ENCODE data around the gene GMPR. TPM values are rescaled to one million over a fixed set of nuclear protein-coding genes. Genes with fewer than 3 reads are reported as not detected.
A peak's percentile ranks its signal among the peaks of the same experiment; 100 is the strongest.

The GMPR gene
- total RNA-seq, 1 experiment from 2014 or later, result 24.0 TPM

- H3K27me3 ChIP-seq (ENCODE audit: insufficient read depth, low read length), result no peaks in the 10 kb centered on the region
- no peaks in the 10 kb centered on the region for H3K9me2 ChIP-seq (ENCODE audit: insufficient read depth)
- peak overlapping the region; percentile 62 for H3K9ac ChIP-seq (ENCODE audit: low read length)
- H3K79me2 ChIP-seq (ENCODE audit: insufficient read depth, low read length), result peaks cover 7% of the 10 kb centered on the region; the same call in 1 of the 2 replicates
- H2AFZ ChIP-seq (ENCODE audit: low read depth, low read length, poor library complexity, severe bottlenecking), result peak overlapping the region; percentile 86
- H3K4me3 ChIP-seq (replicated peaks in 1 of 2; ENCODE audit: low read depth in 1 of 2, low read length in 2 of 2), result peak overlapping the region; percentile 74 to 90
- H3K9me3 ChIP-seq (ENCODE audit: control insufficient read depth in 1 of 2, insufficient read depth in 1 of 2, low read depth in 1 of 2, low read length in 2 of 2), result no peaks in the 10 kb centered on the region
- no peak for DNase-seq (ENCODE audit: low read depth, low spot score)
- ChIA-PET POLR2A (no interaction called here), CTCF (interaction anchor here (1.3 to 2.5 kb wide), 5 partner anchors 17 to 847 kb away, joined by 3 to 9 read pairs (median 5); no protein-coding TSS in a partner anchor), RAD21 (ENCODE audit: low non-redundant PET in 1 of 2, low total read pairs in 2 of 2, uncharacterized antibody in 2 of 2, unreplicated experiment in 2 of 2) (interaction anchor here (0.6 to 1.2 kb wide), 3 partner anchors 39 to 1114 kb away, joined by 3 to 4 read pairs (median 3); no protein-coding TSS in a partner anchor)
- intact Hi-C loops (cut with micrococcal nuclease), result loop anchor here (1.0 kb wide), 1 partner anchor 38 kb away; no protein-coding TSS in a partner anchor
- H4K20me1 ChIP-seq (ENCODE audit: insufficient read depth), result no peaks in the 10 kb centered on the region
- peak overlapping the region; percentile 57 for H3K27ac ChIP-seq (ENCODE audit: low read depth, low read length)
- peak overlapping the region; percentile 92 for H3K4me2 ChIP-seq (ENCODE audit: low read length)
- H3K36me3 ChIP-seq (ENCODE audit: control insufficient read depth in 1 of 2, insufficient read depth in 2 of 2, low read length in 2 of 2), result no peaks in the 10 kb centered on the region
- TF ChIP-seq FOSL1 (IDR thresholded peaks at IDR 0.05; ENCODE audit: low read depth), result no peak
- TF ChIP-seq POLR2AphosphoS5 (IDR thresholded peaks at IDR 0.05; ENCODE audit: low read depth, low read length), result peak; percentile 69
- peak; percentile 45 to 66 (median 55); a peak in 5 of 6 replicates for TF ChIP-seq CTCF (IDR thresholded peaks at IDR 0.05 in 2 of 3, conservative IDR thresholded peaks at IDR 0.05 in 1 of 3; ENCODE audit: borderline replicate concordance in 1 of 3, insufficient read depth in 1 of 3, low read depth in 2 of 3, low read length in 2 of 3)
- peak; percentile 59 for TF ChIP-seq RAD21 (IDR thresholded peaks at IDR 0.05; ENCODE audit: low read depth)
- peaks cover 10 to 15% of the 10 kb centered on the region in 2 experiments for H3K4me1 ChIP-seq (ENCODE audit: control insufficient read depth in 1 of 2, insufficient read depth in 2 of 2, low read length in 2 of 2)
- ATAC-seq, result peak; percentile 42
- BruUV-seq (replicated peaks), result TSS peak; percentile 65
Measured at GRCh38 chr6:16238963-16239797, 793 bp downstream of the GMPR start.
